ENCODE measurements around the gene TGFBR2.

The TGFBR2 gene

GRCh38 chr3:30700702-30701321, 94.4 kb downstream of the TGFBR2 start:
- DNase-seq (ENCODE audit: extremely low spot score, insufficient read length, low read depth) (no peak), FAIRE-seq (no peak)

- DNase-seq (ENCODE audit: extremely low spot score, insufficient read length, low read depth) (no peak), FAIRE-seq (no peak)
Observed at GRCh38 chr3:30702038-30702827, 95.8 kb downstream of the TGFBR2 start.

GRCh38 chr3:30702828-30703397, 96.5 kb downstream of the TGFBR2 start:
- no peak for DNase-seq (ENCODE audit: extremely low spot score, insufficient read length, low read depth)
- no peak for FAIRE-seq

- FAIRE-seq (no peak), DNase-seq (ENCODE audit: extremely low spot score, insufficient read length, low read depth) (no peak)
Observed at GRCh38 chr3:30704931-30705890, 98.8 kb downstream of the TGFBR2 start.

DNA sequence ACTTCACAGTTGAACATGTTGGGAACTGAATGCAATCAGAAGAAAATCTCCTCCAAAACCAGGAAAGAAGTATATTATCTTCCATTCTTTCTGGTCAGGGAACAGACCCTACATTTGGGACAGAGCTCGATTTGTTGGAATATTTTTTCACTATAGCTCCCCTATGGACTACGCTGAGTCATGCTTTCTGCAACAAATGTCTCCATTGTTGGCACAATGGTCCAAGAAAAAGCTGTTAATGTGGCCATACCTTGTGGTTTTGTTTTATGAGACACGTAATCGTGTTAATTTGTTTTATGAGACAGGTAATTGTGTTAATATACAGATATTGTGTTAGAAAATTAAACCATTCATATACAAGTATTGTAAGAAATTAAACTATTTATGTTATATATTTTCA, 101.4 kb downstream of the TGFBR2 start:
- FAIRE-seq, result no peak
- DNase-seq (ENCODE audit: extremely low spot score, insufficient read length, low read depth), result no peak

DNA sequence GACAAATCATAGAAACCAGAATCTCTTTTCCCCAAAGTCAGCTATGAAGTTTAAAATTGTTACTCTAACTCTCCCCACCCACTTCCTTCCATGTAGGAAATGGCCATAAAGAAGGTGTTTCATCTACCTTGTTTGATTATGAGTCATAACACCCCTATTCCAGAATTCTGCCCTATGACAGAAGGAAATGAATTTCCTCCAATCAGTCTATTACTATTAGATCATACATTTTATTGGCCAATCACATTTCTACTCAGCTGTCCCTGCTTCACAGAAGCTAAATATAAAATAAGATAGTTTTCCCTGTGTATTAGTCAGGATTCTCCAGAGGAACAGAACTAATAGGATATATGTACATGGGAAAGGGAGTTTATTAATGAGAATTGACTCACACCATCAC, 102.1 kb downstream of the TGFBR2 start:
- FAIRE-seq (no peak), DNase-seq (ENCODE audit: extremely low spot score, insufficient read length, low read depth) (no peak)

GRCh38 chr3:30710017-30710416, 103.6 kb downstream of the TGFBR2 start:
- FAIRE-seq (no peak), DNase-seq (ENCODE audit: extremely low spot score, insufficient read length, low read depth) (no peak)

DNA sequence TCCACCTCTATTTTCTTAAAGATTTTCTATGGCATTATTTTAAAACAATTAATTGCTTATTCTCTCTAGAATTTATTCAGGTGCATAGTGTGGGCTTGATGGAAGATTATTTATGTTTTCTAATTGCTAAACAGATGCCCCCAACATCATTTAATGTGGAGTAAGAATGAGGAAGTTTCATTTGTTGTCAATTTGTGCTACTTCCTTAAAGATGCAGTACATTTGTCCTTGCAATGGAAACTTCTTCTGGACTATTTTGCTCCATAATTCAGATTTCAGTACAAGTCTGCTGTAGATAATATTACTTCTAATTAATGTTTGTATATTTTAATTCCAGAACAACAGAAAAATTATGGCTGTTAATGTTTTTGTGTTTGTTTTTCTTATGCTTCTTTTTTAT, 104.8 kb downstream of the TGFBR2 start:
- DNase-seq (ENCODE audit: extremely low spot score, insufficient read length, low read depth) (no peak), FAIRE-seq (no peak)

- FAIRE-seq, result no peak
- DNase-seq (ENCODE audit: extremely low spot score, insufficient read length, low read depth), result no peak
Observed at GRCh38 chr3:30711867-30712266, 105.5 kb downstream of the TGFBR2 start.

DNA sequence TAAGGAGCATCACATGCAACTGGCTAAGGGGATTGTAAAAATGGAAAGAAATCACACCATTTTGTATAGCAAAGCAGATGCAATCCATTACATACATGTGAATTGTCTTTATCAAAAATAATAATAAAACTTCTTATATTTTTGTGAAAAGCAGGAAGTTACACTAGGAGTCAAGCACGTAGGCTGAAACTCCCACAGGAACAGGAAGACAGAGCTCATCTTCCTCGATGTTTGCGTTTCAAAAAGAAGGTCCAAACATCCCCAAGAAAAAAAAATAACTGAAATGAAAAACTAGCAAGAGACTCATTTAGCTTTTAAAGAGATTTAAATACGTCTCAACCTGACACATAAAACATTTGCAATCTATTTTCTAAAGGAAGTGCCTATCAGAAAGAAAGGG, 106.6 kb downstream of the TGFBR2 start:
- no peak for FAIRE-seq

DNA sequence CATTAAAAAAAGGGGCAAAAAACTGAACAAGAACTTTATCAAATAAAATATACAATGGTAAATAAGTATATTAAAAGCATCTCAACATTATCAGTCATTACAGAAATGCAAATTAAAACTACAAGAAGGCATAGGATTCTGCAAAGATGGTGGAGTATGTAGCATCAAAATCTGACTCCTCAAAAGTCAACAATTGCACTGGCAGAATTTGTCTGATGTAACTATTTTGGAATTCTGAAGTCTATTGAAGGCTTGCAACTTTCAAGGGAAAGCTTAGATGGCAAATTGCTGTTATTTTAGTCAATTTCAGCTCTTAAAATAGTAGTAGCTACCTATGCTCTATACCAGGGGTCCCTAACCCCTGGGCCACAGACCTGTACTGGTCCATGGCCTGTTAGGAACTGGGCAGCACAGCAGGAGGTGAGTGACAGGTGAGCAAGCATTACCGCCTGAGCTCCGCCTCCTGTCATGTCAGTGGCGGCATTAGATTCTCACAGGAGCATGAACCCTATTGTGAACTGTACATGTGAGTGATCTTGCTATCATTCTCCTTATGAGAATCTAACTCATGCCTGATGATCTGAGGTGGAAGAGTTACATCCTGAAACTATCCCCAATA, 107.6 kb downstream of the TGFBR2 start:
- FAIRE-seq, result no peak
- no peak for DNase-seq (ENCODE audit: extremely low spot score, insufficient read length, low read depth)

More for the DNA sequence above, 106.6 kb downstream of the TGFBR2 start:
- no peak for DNase-seq (ENCODE audit: extremely low spot score, insufficient read length, low read depth)

DNA sequence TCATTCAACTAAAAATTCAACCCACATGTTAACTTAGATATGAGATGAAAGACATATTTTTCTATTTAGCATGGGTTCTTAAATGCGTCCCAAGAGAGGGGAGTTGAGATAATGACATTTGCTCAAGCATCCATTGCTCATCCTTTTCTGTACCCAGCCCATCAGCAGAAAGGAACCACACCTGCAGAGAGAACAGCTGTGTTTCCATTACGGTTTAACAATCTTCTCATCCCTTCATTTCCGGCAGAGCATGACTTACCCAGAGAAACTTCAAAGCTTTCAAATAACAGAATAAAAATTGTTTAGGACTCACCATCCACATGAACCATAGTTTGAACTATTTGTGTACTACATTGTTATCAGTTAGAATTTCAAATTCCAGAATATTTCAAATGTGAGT, 113.1 kb downstream of the TGFBR2 start:
- no peak for FAIRE-seq
- no peak for DNase-seq (ENCODE audit: extremely low spot score, insufficient read length, low read depth)

DNA sequence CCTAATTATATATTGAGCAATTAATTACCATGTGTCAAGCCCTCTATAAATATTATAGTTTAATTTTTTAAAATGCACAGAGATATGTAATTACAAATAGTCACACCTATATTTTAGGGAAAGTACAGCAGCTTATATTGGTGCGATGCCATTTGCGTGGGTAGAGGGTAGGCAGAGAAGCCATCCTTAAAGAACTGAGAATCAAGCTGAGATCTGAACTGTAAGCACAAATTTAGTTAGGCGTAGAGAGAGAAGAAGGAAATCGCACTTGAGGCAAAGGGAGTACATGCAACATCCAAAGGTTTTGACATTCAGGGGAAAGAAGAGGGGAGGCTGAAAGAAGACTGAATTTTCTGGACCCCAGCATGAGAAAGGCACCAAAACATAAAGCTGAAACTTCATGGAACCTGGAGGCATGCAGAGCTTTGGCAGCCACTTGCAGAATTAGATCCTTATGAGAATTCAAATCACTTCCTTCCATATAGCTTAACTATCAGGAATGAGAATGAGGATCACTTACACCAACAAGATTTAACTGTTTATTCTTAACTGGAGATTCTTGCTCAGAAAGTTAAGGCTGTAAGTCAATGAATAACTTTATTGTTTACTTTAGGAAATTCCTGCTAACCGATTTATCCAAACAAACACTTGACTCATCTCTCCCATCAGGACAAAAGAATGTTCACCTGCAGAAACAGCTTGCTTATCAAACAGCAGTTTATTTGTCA, 114.3 kb downstream of the TGFBR2 start:
- DNase-seq (ENCODE audit: extremely low spot score, insufficient read length, low read depth) (no peak), FAIRE-seq (no peak)

DNA sequence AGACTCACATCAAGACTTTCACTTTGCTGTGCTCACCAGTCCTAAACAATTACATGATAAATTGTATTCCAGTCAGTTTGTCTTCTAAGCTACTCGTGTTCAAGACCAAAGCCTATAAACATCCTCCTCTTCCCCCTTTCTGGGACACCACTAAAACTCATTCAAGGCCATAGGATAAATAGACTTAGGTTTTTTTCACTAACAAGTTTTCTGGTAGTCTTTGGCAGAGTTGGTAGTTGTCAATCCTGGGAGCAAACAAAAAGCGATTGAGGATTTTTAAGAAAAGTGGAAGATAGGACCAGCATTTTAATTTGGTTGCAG, 114.9 kb downstream of the TGFBR2 start:
- DNase-seq (ENCODE audit: extremely low spot score, insufficient read length, low read depth) (no peak), FAIRE-seq (no peak)

DNA sequence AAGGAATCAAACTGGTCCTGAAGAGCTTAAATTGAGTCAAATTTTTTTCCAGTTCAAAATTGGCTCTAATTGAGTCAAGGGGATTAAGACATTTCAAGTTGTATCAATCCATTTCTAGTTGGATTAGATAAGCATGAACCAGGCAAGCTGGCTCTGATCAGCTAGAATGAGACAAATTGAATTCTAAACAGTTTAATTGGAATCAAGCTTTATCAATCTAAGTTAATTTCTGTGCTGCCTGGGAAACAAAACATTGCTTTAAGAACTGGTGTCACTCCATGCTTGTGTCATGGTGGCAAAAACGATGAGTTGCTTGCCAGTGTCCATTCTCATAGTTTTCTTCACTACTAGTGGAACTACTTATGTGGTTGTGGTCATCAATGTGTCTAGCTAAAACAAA, 116.8 kb downstream of the TGFBR2 start:
- FAIRE-seq, result no peak
- no peak for DNase-seq (ENCODE audit: extremely low spot score, insufficient read length, low read depth)

GRCh38 chr3:30724863-30725262, 118.5 kb downstream of the TGFBR2 start:
- FAIRE-seq (no peak), DNase-seq (ENCODE audit: extremely low spot score, insufficient read length, low read depth) (no peak)

- DNase-seq (ENCODE audit: extremely low spot score, insufficient read length, low read depth), result no peak
- no peak for FAIRE-seq
Observed at GRCh38 chr3:30728143-30728542, 121.7 kb downstream of the TGFBR2 start.

GRCh38 chr3:30729512-30729911, 123.1 kb downstream of the TGFBR2 start:
- DNase-seq (ENCODE audit: extremely low spot score, insufficient read length, low read depth) (no peak), FAIRE-seq (no peak)

- no peak for DNase-seq (ENCODE audit: extremely low spot score, insufficient read length, low read depth)
- no peak for FAIRE-seq
Observed at GRCh38 chr3:30729936-30730335, 123.5 kb downstream of the TGFBR2 start.
